Endodermal cell (in vitro differentiated cells): ENCODE results near the gene SCFD2. TPM values are rescaled to one million over a fixed set of nuclear protein-coding genes. Genes with fewer than 3 reads are reported as not detected.
A peak's percentile ranks its signal among the peaks of the same experiment; 100 is the strongest.

ENCODE experiments used
- DNase-seq: peaks from one replicate; pipeline ENCODE4 v3.0.0-alpha.2; 2017
- H3K27ac ChIP-seq: 2 replicates; pipeline ENCODE4 v1.5.1; 2013; ENCODE audit warnings: mild to moderate bottlenecking, low read depth, low read length, moderate library complexity
- H3K27me3 ChIP-seq: 2 replicates; pipeline ENCODE4 v1.6.1; 2013; ENCODE audit warnings: mild to moderate bottlenecking, low read length, moderate library complexity; ENCODE audit not compliant: insufficient read depth, control insufficient read depth, poor library complexity, severe bottlenecking
- H3K36me3 ChIP-seq: 2 replicates; pipeline ENCODE4 v1.7.0; 2013; ENCODE audit warnings: mild to moderate bottlenecking, low read length, moderate library complexity; ENCODE audit not compliant: control insufficient read depth, insufficient read depth
- H3K4me1 ChIP-seq: one replicate; pipeline ENCODE4 v1.7.0; 2013; ENCODE audit warnings: low read length; ENCODE audit not compliant: control insufficient read depth, insufficient read depth
- H3K4me3 ChIP-seq: 2 replicates; pipeline ENCODE4 v1.5.1; 2013; ENCODE audit warnings: mild to moderate bottlenecking, low read length, moderate library complexity
- H3K9ac ChIP-seq: 2 replicates; pipeline ENCODE4 v1.6.1; 2013; ENCODE audit warnings: mild to moderate bottlenecking, low read length, moderate library complexity; ENCODE audit not compliant: poor library complexity, severe bottlenecking; ENCODE audit errors: extremely low read depth
- H3K9me3 ChIP-seq: 2 replicates; pipeline ENCODE4 v1.6.1; 2013; ENCODE audit warnings: mild to moderate bottlenecking, low read length, moderate library complexity; ENCODE audit not compliant: control insufficient read depth
- H3K27ac Mint-ChIP-seq: 2 replicates; pipeline ENCODE4 v1.8.0; 2020; ENCODE audit warnings: mixed read lengths
- H3K27me3 Mint-ChIP-seq: 2 replicates; pipeline ENCODE4 v1.8.0; 2021; ENCODE audit warnings: mild to moderate bottlenecking, mixed read lengths; ENCODE audit not compliant: insufficient read depth
- H3K36me3 Mint-ChIP-seq: 2 replicates; pipeline ENCODE4 v1.8.0; 2020; ENCODE audit warnings: low read depth, mixed read lengths
- H3K4me1 Mint-ChIP-seq: 2 replicates; pipeline ENCODE4 v1.8.0; 2020; ENCODE audit warnings: mixed read lengths
- H3K4me3 Mint-ChIP-seq: 2 replicates; pipeline ENCODE4 v1.8.0; 2020; ENCODE audit warnings: mild to moderate bottlenecking, moderate library complexity, mixed read lengths
- H3K9me3 Mint-ChIP-seq: 2 replicates; pipeline ENCODE4 v1.8.0; 2020; ENCODE audit warnings: mild to moderate bottlenecking, mixed read lengths
- WGBS, 2 experiments: methylation state at CpG; one replicate each; pipeline versions ENCODE4 v1.1.5 to v1.1.7; 2013; ENCODE audit warnings: missing lambda C conversion rate in 2 of 2, mixed read lengths in 1 of 2; ENCODE audit not compliant: insufficient coverage in 1 of 2, insufficient read length in 1 of 2; 5-methylcytosine and 5-hydroxymethylcytosine counted together
- total RNA-seq, 2 donors: library from RNA; stranded (reverse); fragmentation: NEBNext Ultra II Directional in 1 of 2; extraction: Animal tissue kit (Norgen Biotek cat#: 25700) in 1 of 2; gene quantifications; 2 replicates in 1 of 2; 3 replicates in 1 of 2; pipeline ENCODE4 v1.2.1, GENCODE V29; 2021
- TF ChIP-seq, protein P1 (sequence below): fragments of 200-600 bp; sonication (generic); conservative IDR thresholded peaks from 2 replicates; pipeline ENCODE4 v1.5.0; 2021; ENCODE audit warnings: antibody characterized with exemption, mild to moderate bottlenecking

SCFD2 gene
- total RNA-seq, 2 donors from 2014 or later: 5.7 to 6.5 TPM

DNA sequence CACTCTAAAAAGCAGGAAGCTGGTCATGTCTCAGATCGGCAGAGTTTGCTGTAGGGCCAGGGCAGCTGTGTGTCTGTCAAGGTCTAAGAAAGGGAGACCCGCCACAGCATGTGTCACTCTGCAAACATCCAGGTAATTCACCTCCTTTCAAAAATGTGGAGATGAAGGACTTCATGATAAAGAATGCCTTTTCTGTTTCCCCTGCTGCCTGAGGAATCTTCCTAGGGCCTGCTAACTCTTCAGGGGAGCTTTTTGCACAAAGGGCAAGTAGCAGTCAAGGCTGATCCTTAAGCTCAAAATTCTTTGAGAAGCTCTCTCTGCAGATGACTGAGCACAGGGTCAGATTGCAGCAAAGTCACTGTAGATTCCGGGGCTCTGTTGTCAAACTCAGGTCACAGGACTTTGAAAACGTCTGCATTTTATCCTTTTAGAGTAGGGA lies 482.7 kb downstream of the SCFD2 start:
- Mint-ChIP-seq H3K27me3 (no peaks in the 10 kb centered on the region), H3K36me3 (no peaks in the 10 kb centered on the region), H3K9me3 (peaks cover 5% of the 10 kb centered on the region), H3K4me1 (peaks cover 34% of the 10 kb centered on the region), H3K4me3 (no peak overlapping the region), H3K27ac (peak overlapping the region; percentile 79)
- H3K27me3 ChIP-seq: no peaks in the 10 kb centered on the region
- no peaks in the 10 kb centered on the region for H3K36me3 ChIP-seq
- peak overlapping the region; percentile 41 for H3K9ac ChIP-seq
- WGBS, 2 experiments: 25 to 26% methylated on average over 1 to 4 of the region's 4 CpGs
- DNase-seq: peak; percentile 81
- H3K9me3 ChIP-seq: peaks cover 40% of the 10 kb centered on the region
- H3K4me1 ChIP-seq: peaks cover 21% of the 10 kb centered on the region
- H3K27ac ChIP-seq: peak overlapping the region; percentile 67
- TF ChIP-seq, protein P1, sequence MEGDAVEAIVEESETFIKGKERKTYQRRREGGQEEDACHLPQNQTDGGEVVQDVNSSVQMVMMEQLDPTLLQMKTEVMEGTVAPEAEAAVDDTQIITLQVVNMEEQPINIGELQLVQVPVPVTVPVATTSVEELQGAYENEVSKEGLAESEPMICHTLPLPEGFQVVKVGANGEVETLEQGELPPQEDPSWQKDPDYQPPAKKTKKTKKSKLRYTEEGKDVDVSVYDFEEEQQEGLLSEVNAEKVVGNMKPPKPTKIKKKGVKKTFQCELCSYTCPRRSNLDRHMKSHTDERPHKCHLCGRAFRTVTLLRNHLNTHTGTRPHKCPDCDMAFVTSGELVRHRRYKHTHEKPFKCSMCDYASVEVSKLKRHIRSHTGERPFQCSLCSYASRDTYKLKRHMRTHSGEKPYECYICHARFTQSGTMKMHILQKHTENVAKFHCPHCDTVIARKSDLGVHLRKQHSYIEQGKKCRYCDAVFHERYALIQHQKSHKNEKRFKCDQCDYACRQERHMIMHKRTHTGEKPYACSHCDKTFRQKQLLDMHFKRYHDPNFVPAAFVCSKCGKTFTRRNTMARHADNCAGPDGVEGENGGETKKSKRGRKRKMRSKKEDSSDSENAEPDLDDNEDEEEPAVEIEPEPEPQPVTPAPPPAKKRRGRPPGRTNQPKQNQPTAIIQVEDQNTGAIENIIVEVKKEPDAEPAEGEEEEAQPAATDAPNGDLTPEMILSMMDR: no peak
- peak overlapping the region; percentile 19 for H3K4me3 ChIP-seq

DNA sequence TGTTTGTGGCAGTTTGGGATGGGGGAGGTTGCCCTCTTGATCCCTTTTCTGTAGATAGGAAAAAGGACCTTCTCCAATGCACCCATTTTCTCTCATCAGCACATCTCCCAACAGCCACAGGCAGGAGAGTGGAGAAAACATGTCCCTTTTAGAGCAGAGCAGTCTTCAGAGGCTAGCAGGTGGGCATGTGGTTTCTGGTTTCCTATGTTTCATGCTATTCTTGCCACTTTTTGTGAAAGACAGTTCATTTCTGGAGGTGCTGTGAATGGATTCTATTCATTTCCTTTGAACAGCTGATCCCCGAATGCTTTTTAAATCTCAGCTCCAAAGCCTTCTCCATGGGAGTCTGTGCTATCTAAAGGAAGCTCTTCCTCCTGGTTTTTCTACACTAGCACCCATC lies 484.9 kb downstream of the SCFD2 start:
- H3K4me1 Mint-ChIP-seq: peaks cover 45% of the 10 kb centered on the region
- peaks cover 31% of the 10 kb centered on the region for H3K4me1 ChIP-seq
- peaks cover 26% of the 10 kb centered on the region for H3K9me3 ChIP-seq
- no peak overlapping the region for H3K4me3 Mint-ChIP-seq
- no peak for DNase-seq
- H3K9me3 Mint-ChIP-seq: peaks cover 1% of the 10 kb centered on the region
- H3K27me3 ChIP-seq: no peaks in the 10 kb centered on the region
- TF ChIP-seq, protein P1: no peak
- peak overlapping the region; percentile 19 for H3K4me3 ChIP-seq
- WGBS, 2 experiments: 97% methylated on average over 1 of the region's 1 CpG; no CpG with 5 or more reads in 1 of the 2 experiments
- no peak overlapping the region for H3K27ac Mint-ChIP-seq
- no peaks in the 10 kb centered on the region for H3K36me3 Mint-ChIP-seq
- H3K36me3 ChIP-seq: no peaks in the 10 kb centered on the region
- no peak overlapping the region for H3K27ac ChIP-seq
- H3K9ac ChIP-seq: no peak overlapping the region
- peaks cover 1% of the 10 kb centered on the region for H3K27me3 Mint-ChIP-seq

DNA sequence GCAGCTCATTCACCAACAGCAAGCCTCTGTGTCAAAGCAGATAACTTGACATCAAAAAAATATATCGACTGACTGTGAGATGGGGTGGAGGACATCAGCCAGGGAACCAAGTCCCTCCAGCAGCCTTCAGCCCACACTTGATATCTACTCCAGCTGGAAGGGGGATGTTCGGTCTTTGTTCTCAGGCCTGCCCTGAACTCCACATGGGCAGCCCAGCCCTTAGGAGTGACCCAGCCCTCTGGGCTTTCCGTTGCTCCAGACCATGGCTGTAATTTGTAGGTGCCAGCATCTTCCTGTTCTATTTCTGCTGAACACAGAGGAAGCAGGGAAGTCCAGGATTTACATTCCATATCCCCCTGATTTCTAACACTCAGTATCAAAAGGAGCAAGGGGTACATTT lies 486.4 kb downstream of the SCFD2 start:
- 80 to 97% methylated on average over 1 to 3 of the region's 3 CpGs for WGBS, 2 experiments
- H3K9me3 ChIP-seq: peaks cover 16% of the 10 kb centered on the region
- Mint-ChIP-seq H3K4me1 (peaks cover 51% of the 10 kb centered on the region), H3K9me3 (no peaks in the 10 kb centered on the region), H3K27me3 (peaks cover 11% of the 10 kb centered on the region), H3K27ac (no peak overlapping the region), H3K36me3 (no peaks in the 10 kb centered on the region), H3K4me3 (no peak overlapping the region)
- no peaks in the 10 kb centered on the region for H3K36me3 ChIP-seq
- no peak overlapping the region for H3K4me3 ChIP-seq
- peaks cover 34% of the 10 kb centered on the region for H3K4me1 ChIP-seq
- TF ChIP-seq, protein P1: no peak
- no peaks in the 10 kb centered on the region for H3K27me3 ChIP-seq
- H3K9ac ChIP-seq: no peak overlapping the region
- no peak overlapping the region for H3K27ac ChIP-seq
- DNase-seq: peak; percentile 30
